RWPE1 (cell line): ENCODE results near the gene CEACAM5.
"Not testable (repeated sequence)": the region's sequence is repeated elsewhere in the genome, so short reads cannot be mapped to it uniquely, and the experiment has no call there.

ENCODE experiments used
- CTCF ChIA-PET: fragments of 350-600 bp; sonication (Branson Sonifier 250); formaldehyde crosslinking; extraction: SDS; loops from one replicate; lab custom pipeline; 2021; lab: Yijun Ruan, JAX
- POLR2A ChIA-PET: fragments of 400-600 bp; formaldehyde crosslinking; extraction: SDS; loops from one replicate; lab custom pipeline; 2020; ENCODE audit warnings: antibody characterized with exemption; ENCODE audit not compliant: low non-redundant PET; lab: Yijun Ruan, JAX
- DNase-seq: peaks from one replicate; pipeline ENCODE4 v3.0.0; 2012; ENCODE audit warnings: low spot score
- H3K27ac ChIP-seq: fragments of 450-650 bp; 2 replicates; pipeline ENCODE4 v1.5.1; 2017
- CTCF ChIP-seq: fragments of 450-650 bp; conservative IDR thresholded peaks from 2 replicates; pipeline ENCODE4 v1.5.1; 2017; ENCODE audit warnings: low read depth, mild to moderate bottlenecking

Gene CEACAM5

GRCh38 chr19:41744850-41745249 is 36.4 kb downstream of the CEACAM5 start:
- H3K27ac ChIP-seq = no peak overlapping the region
- no peak for DNase-seq
- no peak for TF ChIP-seq CTCF
- CTCF ChIA-PET = interaction anchor here (0.5 to 1.2 kb wide), 3 partner anchors 9 to 181 kb away, joined by 3 to 8 read pairs (median 5); no protein-coding TSS in a partner anchor
- POLR2A ChIA-PET = no interaction called here

DNA sequence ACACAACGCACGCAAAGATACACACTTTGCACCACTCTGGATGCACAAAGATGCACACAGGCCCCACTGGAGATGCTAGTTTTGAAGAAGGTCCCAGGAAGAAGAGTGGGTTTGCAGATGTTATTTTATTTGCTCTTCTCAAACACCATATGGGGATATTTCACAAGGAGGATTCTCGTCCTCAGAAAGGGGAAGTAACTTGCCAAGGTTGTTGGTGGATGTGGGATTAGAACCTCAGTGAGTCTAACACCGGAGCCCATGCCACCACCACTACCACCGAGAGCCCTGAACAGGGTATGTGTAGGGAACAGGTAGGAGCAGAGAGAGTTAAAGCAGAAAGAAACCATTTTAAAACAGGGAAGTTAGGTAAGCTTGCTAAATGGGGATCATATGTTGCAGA is 37.3 kb downstream of the CEACAM5 start:
- TF ChIP-seq CTCF = no peak
- CTCF ChIA-PET = interaction anchor here (0.6 to 1.8 kb wide), 7 partner anchors 30 to 826 kb away, joined by 3 to 9 read pairs (median 3); no protein-coding TSS in a partner anchor
- DNase-seq = no peak
- POLR2A ChIA-PET = no interaction called here
- no peak overlapping the region for H3K27ac ChIP-seq

- peak; percentile 66 for TF ChIP-seq CTCF
- DNase-seq = peak; percentile 57
- ChIA-PET CTCF (interaction anchor here (0.5 to 1.8 kb wide), 7 partner anchors 31 to 180 kb away, joined by 3 to 9 read pairs (median 3); no protein-coding TSS in a partner anchor), POLR2A (interaction anchor here (0.5 kb wide), 1 partner anchor 40 kb away, joined by 4 read pairs; no protein-coding TSS in a partner anchor)
- no peak overlapping the region for H3K27ac ChIP-seq
These were observed 38.3 kb downstream of the CEACAM5 start for GRCh38 chr19:41746593-41747227.

GRCh38 chr19:41748012-41748411 is 39.6 kb downstream of the CEACAM5 start:
- ChIA-PET POLR2A (no interaction called here), CTCF (no interaction called here)
- no peak overlapping the region for H3K27ac ChIP-seq
- no peak for DNase-seq
- no peak for TF ChIP-seq CTCF

GRCh38 chr19:41750248-41751134 is 42.1 kb downstream of the CEACAM5 start:
- CTCF ChIA-PET = interaction anchor here (0.9 kb wide), 1 partner anchor 35 kb away, joined by 6 read pairs; no protein-coding TSS in a partner anchor
- DNase-seq, H3K27ac ChIP-seq, POLR2A ChIA-PET: not testable (repeated sequence)

GRCh38 chr19:41753159-41753558 is 44.7 kb downstream of the CEACAM5 start:
- ChIA-PET CTCF (interaction anchor here (0.5 to 2.8 kb wide), 24 partner anchors 9 to 1667 kb away, joined by 3 to 23 read pairs (median 4); no protein-coding TSS in a partner anchor), POLR2A (no interaction called here)
- no peak overlapping the region for H3K27ac ChIP-seq
- DNase-seq = peak; percentile 51
- TF ChIP-seq CTCF = peak; percentile 38
